Measurements from ENCODE around the gene MTCP1.

MTCP1 gene
- 0.75 reads per million for total RNA-seq

- peak; percentile 64 for DNase-seq
Measured at GRCh38 chrX:155070975-155071693, at the start of gene MTCP1, which contains the start of the genes BRCC3 and CMC4. Gene MTCP1, minus strand, starts transcription at chrX:155071136. Its CDS starts 5,126 bp downstream, at chrX:155066010. Gene BRCC3, plus strand, starts transcription at chrX:155071508. Its CDS starts 20 bp downstream, at chrX:155071528. Gene CMC4, minus strand, starts transcription at chrX:155071136. Its CDS starts 7,113 bp downstream, at chrX:155064023.

DNA sequence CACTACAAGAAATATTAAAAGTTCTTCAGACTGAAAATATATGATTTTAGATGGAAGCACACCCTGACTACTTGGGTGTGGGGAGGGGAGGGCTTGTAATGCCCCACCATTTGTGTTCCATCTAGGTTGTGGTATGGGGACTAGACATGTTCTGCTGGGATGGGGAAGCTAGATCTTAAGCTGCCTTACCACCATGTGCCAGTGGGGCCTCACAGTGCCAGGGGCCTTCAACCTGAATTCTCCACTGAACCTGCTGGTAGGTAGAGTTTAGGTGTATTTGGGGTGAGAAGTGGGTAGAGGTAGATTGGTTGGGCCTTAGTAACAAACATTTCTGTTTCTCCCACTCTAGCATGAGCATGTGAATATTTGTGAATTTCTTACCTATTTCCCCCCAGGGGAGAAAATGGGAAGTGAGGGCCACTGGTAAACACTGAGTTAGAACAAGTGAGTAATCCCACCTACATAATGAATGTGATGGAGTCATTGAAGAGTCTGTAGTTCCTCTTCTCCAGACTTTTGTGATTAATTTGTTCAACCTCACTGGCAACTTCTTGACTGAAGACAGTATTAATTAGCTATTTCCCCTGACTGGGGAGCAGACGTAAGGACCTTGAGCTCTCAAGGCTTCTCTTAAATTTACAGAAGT is 44.4 kb upstream of the MTCP1 start:
- DNase-seq = no peak

DNA sequence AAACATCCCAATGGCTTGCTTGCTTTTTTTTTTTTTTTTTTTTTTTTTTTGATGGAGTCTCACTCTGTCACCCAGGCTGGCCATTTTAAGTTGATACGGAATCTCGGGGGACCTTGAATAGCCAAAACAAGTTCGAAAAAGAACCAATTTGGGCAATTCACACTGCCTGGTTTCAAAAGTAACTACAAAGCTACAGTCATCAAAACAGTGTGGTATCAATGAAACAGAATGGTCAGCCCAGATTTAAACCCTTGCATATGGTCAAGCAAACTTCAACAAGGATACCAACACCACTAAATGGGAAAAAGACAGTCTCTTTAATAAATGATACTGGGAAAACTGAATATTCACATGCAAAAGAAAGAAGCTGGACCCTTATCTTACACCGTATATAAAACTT is 42.2 kb upstream of the MTCP1 start:
- DNase-seq = no peak

- no peak for DNase-seq
Measured at GRCh38 chrX:155112171-155112570, 41.2 kb upstream of the MTCP1 start.

- no peak for DNase-seq
Measured at GRCh38 chrX:155108427-155108826, 37.5 kb upstream of the MTCP1 start.

DNA sequence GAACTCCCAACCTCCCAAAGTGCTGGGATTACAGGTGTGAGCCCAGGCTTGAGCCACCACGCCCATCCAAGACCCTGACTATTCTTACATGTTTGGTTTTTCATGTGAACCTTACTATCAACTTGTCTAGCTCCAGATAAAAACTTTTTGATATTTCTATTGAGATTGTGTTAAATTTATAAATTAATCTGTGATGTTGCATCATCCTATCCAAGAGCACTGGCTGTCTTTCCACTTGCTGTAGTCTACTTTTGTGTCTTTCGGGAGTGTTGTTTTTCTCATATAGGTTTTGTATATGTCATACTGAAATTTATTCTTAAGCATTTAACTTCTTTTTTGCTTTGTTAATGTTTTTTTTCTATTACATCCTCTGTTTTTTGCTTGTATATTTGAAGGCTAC is 35.0 kb upstream of the MTCP1 start:
- DNase-seq = no peak

GRCh38 chrX:155094468-155095061 is 23.6 kb upstream of the MTCP1 start:
- DNase-seq = no peak

GRCh38 chrX:155086961-155087735 is 16.2 kb upstream of the MTCP1 start:
- no peak for DNase-seq

DNA sequence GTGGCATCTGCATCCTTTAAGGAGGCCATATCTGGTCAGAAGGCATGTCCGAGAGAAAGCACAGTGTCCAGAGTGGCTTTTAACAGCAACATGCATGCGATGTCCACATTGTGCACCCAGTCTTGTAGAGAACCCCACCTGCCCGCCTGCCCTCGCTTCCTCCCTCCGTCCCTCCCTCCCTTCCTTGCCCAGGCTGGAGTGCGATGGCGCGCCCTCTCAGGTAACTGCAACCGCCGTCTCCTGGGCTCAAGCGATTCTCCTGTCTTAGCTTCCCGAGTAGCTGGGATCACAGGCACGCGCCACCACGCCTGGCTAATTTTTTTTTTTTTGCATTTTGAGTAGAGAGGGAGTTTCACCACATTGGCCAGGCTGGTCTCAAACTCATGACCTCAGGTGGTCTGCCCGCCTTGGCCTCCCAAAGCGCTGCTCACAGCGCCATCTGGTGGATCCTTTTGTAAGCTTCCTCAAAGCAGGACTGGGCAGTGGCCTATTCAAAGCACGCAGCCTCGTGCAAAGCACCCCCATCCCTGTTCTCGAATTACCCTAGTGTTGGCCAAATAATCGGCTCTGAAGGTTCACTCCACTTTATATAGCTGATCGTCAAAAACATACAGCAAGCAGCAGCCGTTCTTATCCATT is 15.4 kb upstream of the MTCP1 start:
- DNase-seq = peak; percentile 17

GRCh38 chrX:155071694-155072280 is 851 bp upstream of the MTCP1 start:
- DNase-seq = no peak

DNA sequence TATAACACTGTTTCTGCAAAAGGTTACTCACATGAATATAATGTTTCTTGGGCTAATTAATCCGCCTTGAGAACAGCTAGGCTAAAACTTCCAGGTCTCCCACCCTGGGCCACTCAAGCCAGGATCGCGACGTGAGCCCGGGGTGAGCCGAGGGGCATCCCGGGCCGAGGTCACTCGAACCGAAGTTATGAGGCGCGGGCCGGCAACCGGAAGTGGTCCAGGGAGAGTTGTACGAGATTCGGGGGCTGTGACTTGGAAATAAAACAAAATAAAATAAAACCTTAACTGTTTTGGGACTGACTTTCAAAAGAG is 317 bp downstream of the MTCP1 start:
- DNase-seq = no peak

GRCh38 chrX:155070038-155070437 is 898 bp downstream of the MTCP1 start:
- DNase-seq = no peak

DNA sequence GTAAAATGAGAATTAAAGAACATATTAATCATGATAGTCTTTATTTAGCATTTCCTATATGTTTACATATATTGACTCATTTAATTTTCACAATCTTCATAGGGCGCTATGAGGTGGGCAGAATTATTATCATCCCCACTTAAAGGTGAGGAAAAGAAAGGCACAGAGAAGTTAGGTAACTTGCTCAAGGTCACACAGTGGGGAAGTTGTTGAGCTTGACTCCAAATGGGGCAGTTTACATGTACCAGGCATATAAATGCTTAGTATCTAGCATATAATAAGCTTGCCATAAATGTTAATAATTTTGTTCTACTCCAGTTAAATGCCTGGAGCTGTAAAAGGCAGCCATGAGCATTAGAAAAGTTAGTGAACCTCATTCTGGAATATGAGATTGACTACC is 1.5 kb downstream of the MTCP1 start:
- no peak for DNase-seq

DNA sequence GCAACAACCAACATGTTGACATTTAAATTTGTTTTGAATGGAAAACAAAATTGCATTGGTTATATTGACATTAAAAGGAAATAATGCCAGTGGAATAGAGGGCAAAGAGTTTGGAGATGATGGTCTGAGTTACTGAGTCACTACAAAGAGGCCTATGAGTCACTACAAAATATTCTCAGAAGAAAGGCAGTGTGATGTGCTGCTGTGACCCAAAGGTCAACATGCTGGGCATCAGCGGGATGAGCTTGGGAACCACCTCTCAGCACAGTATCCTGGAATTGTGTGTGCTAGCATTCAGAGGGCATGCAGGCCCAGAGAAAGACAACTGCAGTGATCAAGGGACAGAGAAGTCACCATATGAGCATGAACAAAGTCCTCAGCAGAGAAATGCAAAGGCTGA is 2.8 kb downstream of the MTCP1 start:
- DNase-seq = no peak

DNA sequence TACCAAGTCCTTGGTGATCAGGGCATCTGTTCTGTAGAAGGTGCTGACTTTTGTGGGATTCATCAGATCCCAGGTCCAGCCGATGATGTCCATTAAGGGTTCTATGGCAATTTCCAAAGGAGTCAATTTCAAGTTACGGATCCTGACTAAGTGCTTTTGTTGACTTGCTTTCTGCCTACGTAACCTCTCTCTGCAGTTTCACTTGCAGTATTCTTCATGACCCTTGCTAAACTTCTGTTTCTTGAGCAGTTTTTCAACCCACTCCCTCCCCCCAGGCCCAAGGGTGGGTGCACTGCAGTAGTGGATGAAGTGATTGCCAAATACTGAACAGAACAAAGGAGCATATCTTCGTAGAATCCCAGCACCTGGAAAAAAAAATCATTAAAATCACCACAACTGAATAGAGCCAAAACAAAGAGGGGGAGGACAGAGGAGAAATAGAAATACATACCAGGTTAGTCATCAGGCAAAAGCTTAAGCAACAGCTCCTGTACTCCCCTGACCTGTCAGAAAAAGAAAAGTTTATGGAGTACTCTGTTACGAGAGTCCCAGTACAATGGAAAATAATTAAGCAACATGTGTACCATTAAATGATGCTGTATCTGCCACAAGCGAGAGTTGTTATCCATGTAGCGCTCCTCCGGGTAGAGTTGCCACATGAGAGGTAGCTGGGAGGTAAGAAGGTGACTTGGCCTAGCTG is 5.8 kb downstream of the MTCP1 start:
- DNase-seq = no peak

DNA sequence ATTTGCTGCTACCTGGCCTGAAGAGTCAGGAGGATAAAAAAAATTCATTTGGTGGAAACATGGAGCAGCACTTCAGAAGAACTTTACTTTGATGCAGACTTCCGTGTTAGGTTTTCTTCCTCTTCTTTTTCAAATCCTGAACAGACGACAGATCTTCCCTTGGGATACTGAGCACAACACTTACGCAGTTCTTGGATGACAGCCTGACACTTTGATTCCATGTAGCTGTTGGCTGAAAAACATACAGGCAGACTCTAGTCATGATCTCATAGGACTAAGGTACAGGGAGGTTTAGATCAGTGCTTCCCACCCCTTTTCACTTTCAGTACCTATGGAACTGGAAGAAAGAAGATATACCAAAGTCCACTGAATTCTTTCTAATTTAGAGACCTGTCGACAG is 9.2 kb downstream of the MTCP1 start:
- no peak for DNase-seq

DNA sequence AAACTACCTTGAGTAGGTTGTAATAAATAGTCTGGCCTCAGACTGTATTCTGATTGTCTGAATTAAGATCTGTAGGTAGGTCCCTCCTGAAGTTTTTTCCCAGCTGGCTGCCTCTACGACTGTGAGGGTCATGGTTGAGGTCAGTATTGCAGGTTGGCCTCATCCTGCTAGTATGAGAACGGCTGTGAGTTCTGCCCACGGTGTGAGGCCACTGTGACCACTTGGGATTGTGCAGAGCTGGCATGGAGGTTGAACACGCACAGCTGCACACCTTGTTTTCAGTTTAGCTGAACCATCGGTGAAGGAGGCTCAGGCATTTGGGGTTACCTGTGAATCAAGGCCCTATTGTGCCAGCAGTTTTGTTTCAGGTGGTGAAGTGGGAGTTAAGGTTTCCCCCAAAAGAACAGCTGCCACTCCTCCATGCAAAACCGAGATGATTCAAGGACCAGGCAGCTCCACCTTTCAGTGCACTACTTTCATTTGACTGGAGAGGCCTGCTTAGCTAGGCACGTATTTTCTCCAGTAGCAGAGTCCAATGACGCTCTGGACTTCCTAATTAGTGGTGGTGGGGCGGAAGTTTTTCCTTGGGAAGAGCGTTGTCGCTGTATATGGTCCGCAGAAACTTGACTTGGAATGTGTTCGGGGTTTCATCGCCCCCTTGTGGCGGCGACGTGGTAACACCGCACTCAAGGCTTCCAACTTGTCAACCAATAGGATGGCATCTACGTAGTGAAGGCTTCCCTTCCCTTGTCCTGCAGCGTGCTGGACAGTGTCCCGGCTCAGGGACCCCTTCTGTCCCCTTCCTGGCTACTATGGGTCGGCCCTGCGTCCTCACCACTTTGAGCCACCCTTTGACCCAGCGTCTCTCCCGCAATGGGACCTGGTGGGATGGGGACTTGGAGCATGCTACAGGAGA is 13.8 kb downstream of the MTCP1 start:
- peak; percentile 31 for DNase-seq

DNA sequence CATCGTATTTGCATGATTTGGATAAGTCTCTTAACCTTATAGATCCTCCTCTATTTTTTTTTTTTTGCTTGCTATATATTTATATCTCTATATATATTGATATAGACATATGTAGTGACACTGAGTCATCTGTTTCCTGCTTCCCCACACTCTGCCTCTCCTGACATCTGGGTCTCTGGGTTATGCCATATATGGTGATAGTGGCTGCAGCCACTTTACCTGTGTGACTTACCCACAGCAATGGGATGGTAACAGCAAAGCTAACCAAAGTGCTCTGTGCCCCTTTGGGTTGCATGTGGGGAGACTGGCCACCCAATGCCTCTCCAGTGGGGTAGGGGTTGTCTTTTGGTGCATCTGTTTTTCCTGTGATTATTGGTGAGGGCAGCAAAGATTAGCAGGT is 14.5 kb downstream of the MTCP1 start:
- DNase-seq = no peak

GRCh38 chrX:155055494-155055893 is 15.4 kb downstream of the MTCP1 start:
- DNase-seq = no peak

- DNase-seq = no peak
Measured at GRCh38 chrX:155054255-155054654, 16.7 kb downstream of the MTCP1 start.

GRCh38 chrX:155053656-155054055 is 17.3 kb downstream of the MTCP1 start:
- no peak for DNase-seq

All from effector CD4-positive, alpha-beta T cell (primary cell).